Measurements from ENCODE around the gene DNAH6. TPM values are rescaled to one million over a fixed set of nuclear protein-coding genes. Genes with fewer than 3 reads are reported as not detected.

Gene DNAH6
- total and polyA plus RNA-seq, 2 of the 8 experiments (the other 6 are each of a cell fraction or from before 2014, with no cell fraction given), result 0.06 to 0.43 TPM

DNA sequence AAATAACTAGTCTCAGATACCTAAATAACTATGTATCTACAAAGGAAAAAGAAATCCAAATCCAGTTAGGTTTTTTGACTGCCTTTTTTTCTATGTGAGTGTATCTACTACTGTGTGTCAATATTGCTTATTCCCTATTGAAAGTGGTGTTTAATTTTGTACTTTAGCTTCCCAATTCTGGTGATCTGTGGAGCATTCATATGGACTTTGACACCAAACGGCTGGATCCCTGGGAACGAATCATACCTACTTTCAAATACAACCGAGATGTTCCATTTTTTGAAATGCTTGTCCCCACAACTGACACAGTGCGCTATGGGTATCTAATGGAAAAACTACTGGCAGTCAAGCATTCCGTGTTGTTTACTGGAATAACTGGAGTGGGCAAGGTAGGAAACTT, 152.8 kb downstream of the DNAH6 start:
- DNase-seq (ENCODE audit: low read depth in 1 of 2, low spot score in 2 of 2), result no peak
- no peak overlapping the region for H4K91ac ChIP-seq (replicated peaks; ENCODE audit: insufficient read length, low read length)
- H3K14ac ChIP-seq (ENCODE audit: insufficient read length), result no peak overlapping the region
- no peak overlapping the region for H3K4ac ChIP-seq (replicated peaks; ENCODE audit: insufficient read length, low read depth, low read length)
- H3K4me2 ChIP-seq (ENCODE audit: insufficient read depth in 1 of 2, low read depth in 2 of 2, low read length in 2 of 2), result no peak overlapping the region
- no peaks in the 10 kb centered on the region for H3K23me2 ChIP-seq (ENCODE audit: low read depth, low read length)
- no peak overlapping the region for H2BK120ac ChIP-seq (replicated peaks; ENCODE audit: low read depth, low read length)
- H3K9me3 ChIP-seq (ENCODE audit: insufficient read depth in 2 of 2, low read depth in 1 of 2, low read length in 1 of 2), result no peaks in the 10 kb centered on the region
- FAIRE-seq, result no peak
- H3K27ac ChIP-seq (ENCODE audit: low read depth, low read length), result no peak overlapping the region
- H3K79me1 ChIP-seq (ENCODE audit: low read depth, low read length), result no peaks in the 10 kb centered on the region
- no peak overlapping the region for H2AK5ac ChIP-seq (ENCODE audit: low read depth, low read length)
- no peak overlapping the region for H3K4me3 ChIP-seq (ENCODE audit: extremely low read depth in 1 of 4, insufficient read depth in 2 of 4, low read depth in 3 of 4, low read length in 4 of 4)
- H2BK12ac ChIP-seq (ENCODE audit: low read depth, low read length), result no peak overlapping the region
- H3K36me3 ChIP-seq (ENCODE audit: control insufficient read depth in 2 of 4, insufficient read depth in 4 of 4, low read length in 3 of 4), result no peaks in the 10 kb centered on the region
- H2BK15ac ChIP-seq (ENCODE audit: low read length), result no peak overlapping the region
- H3K18ac ChIP-seq (ENCODE audit: extremely low read depth, low read length), result no peak overlapping the region
- no peak overlapping the region for H4K5ac ChIP-seq (ENCODE audit: insufficient read length, low read depth, low read length)
- no peak overlapping the region for H4K8ac ChIP-seq (ENCODE audit: extremely low read depth, insufficient read depth, low read length)
- H3K79me2 ChIP-seq (ENCODE audit: control insufficient read depth in 1 of 2, insufficient read depth in 2 of 2, low read length in 2 of 2), result no peaks in the 10 kb centered on the region
- POLR2A ChIA-PET (ENCODE audit: partially characterized antibody), result no interaction called here
- no peak overlapping the region for H3K9ac ChIP-seq (replicated peaks in 1 of 4; ENCODE audit: extremely low read depth in 1 of 4, low read depth in 3 of 4, low read length in 3 of 4)
- H3K56ac ChIP-seq (replicated peaks; ENCODE audit: insufficient read length, low read depth, low read length), result no peak overlapping the region
- H4K20me1 ChIP-seq (replicated peaks in 1 of 2; ENCODE audit: control insufficient read depth in 1 of 2, insufficient read depth in 2 of 2, low read length in 2 of 2), result no peaks in the 10 kb centered on the region
- H3K27me3 ChIP-seq (replicated peaks in 1 of 4; ENCODE audit: control insufficient read depth in 3 of 4, extremely low read depth in 1 of 4, insufficient read depth in 3 of 4, low read length in 3 of 4), result no peaks in the 10 kb centered on the region
- H2BK20ac ChIP-seq (ENCODE audit: low read length), result no peak overlapping the region
- CTCF ChIA-PET (ENCODE audit: partially characterized antibody), result interaction anchor here (0.5 kb wide), 1 partner anchor 149 kb away, joined by 3 read pairs; no protein-coding TSS in a partner anchor
- no peak overlapping the region for H2BK5ac ChIP-seq (ENCODE audit: low read depth, low read length)
- no peaks in the 10 kb centered on the region for H3K4me1 ChIP-seq (replicated peaks in 1 of 4; ENCODE audit: control insufficient read depth in 3 of 4, insufficient read depth in 4 of 4, low read length in 3 of 4)
- WGBS, 2 experiments (ENCODE audit: extremely low coverage in 1 of 2, insufficient coverage in 1 of 2, insufficient read length in 1 of 2, insufficient replicate concordance in 2 of 2, low coverage in 1 of 2, low lambda C conversion rate in 2 of 2, missing lambda C conversion rate in 1 of 2), result 80% methylated on average over 5 of the region's 5 CpGs; no CpG with 5 or more reads in 1 of the 2 experiments
- no peak overlapping the region for H2AFZ ChIP-seq (ENCODE audit: low read length)
- no peak overlapping the region for H3K23ac ChIP-seq (ENCODE audit: insufficient read length)
- TF ChIP-seq TCF12 (IDR thresholded peaks at IDR 0.05; ENCODE audit: low read depth, low read length) (no peak), JUN (IDR thresholded peaks at IDR 0.05; ENCODE audit: low read depth, low read length) (no peak)
